Measurements from ENCODE around the gene PGM1. TPM values are rescaled to one million over a fixed set of nuclear protein-coding genes. Genes with fewer than 3 reads are reported as not detected.

PGM1 gene
- total and polyA plus RNA-seq, 10 donors = 4.5 to 37.4 (median 24.1) TPM

GRCh38 chr1:63619558-63619957 lies 26.3 kb downstream of the PGM1 start:
- no peak overlapping the region for H3K4me3 ChIP-seq
- TF ChIP-seq CTCF (IDR thresholded peaks at IDR 0.05 in 8 of 11, conservative IDR thresholded peaks at IDR 0.05 in 3 of 11) (no peak), POLR2AphosphoS5 (IDR thresholded peaks at IDR 0.05) (no peak), POLR2A (IDR thresholded peaks at IDR 0.05) (no peak)
- H3K27me3 ChIP-seq (replicated peaks in 1 of 7) = no peaks in the 10 kb centered on the region
- no peak overlapping the region for H3K27ac ChIP-seq
- 73 to 98% (median 94%) methylated on average over 4 of the region's 4 CpGs for WGBS, 5 donors
- intact Hi-C loops (cut with DNase I; ENCODE audit: low total_unique reads) = loop anchor here (5.0 kb wide), 2 partner anchors 518 to 628 kb away; no protein-coding TSS in a partner anchor
- DNase-seq = no peak
- peaks cover 0 to 5% (median 0%) of the 10 kb centered on the region in 6 donors for H3K36me3 ChIP-seq
- no peaks in the 10 kb centered on the region for H3K9me3 ChIP-seq
- peaks cover 0 to 13% (median 6%) of the 10 kb centered on the region in 6 donors for H3K4me1 ChIP-seq

- TF ChIP-seq POLR2A (IDR thresholded peaks at IDR 0.05) (no peak), POLR2AphosphoS5 (IDR thresholded peaks at IDR 0.05) (no peak), CTCF (IDR thresholded peaks at IDR 0.05 in 8 of 11, conservative IDR thresholded peaks at IDR 0.05 in 3 of 11) (no peak)
- no peaks in the 10 kb centered on the region for H3K9me3 ChIP-seq
- no peaks in the 10 kb centered on the region for H3K27me3 ChIP-seq (replicated peaks in 1 of 7)
- 86 to 95% (median 92%) methylated on average over 5 of the region's 5 CpGs for WGBS, 5 donors
- intact Hi-C loops (cut with DNase I; ENCODE audit: low total_unique reads) = no loop called here
- no peak for DNase-seq
- H3K4me1 ChIP-seq = peaks cover 0 to 19% (median 7%) of the 10 kb centered on the region in 6 donors
- H3K36me3 ChIP-seq = peaks cover 0 to 5% (median 0%) of the 10 kb centered on the region in 6 donors
- H3K27ac ChIP-seq = no peak overlapping the region
- no peak overlapping the region for H3K4me3 ChIP-seq
These were observed 27.5 kb downstream of the PGM1 start for GRCh38 chr1:63620671-63621070.

GRCh38 chr1:63621075-63621474 lies 27.9 kb downstream of the PGM1 start:
- TF ChIP-seq CTCF (IDR thresholded peaks at IDR 0.05 in 8 of 11, conservative IDR thresholded peaks at IDR 0.05 in 3 of 11) (no peak), POLR2A (IDR thresholded peaks at IDR 0.05) (no peak), POLR2AphosphoS5 (IDR thresholded peaks at IDR 0.05) (no peak)
- Histone ChIP-seq H3K4me3 (no peak overlapping the region), H3K9me3 (no peaks in the 10 kb centered on the region), H3K27ac (no peak overlapping the region), H3K27me3 (replicated peaks in 1 of 7) (no peaks in the 10 kb centered on the region), H3K4me1 (peaks cover 0 to 19% (median 8%) of the 10 kb centered on the region in 6 donors), H3K36me3 (peaks cover 0 to 5% (median 0%) of the 10 kb centered on the region in 6 donors)
- 70 to 89% (median 87%) methylated on average over 3 of the region's 3 CpGs for WGBS, 5 donors
- DNase-seq = no peak
- intact Hi-C loops (cut with DNase I; ENCODE audit: low total_unique reads) = no loop called here

- Histone ChIP-seq H3K4me3 (no peak overlapping the region), H3K9me3 (no peaks in the 10 kb centered on the region), H3K4me1 (peaks cover 0 to 20% (median 8%) of the 10 kb centered on the region in 6 donors), H3K27me3 (replicated peaks in 1 of 7) (no peaks in the 10 kb centered on the region), H3K36me3 (peaks cover 0 to 5% (median 0%) of the 10 kb centered on the region in 6 donors), H3K27ac (no peak overlapping the region)
- no peak for DNase-seq
- intact Hi-C loops (cut with DNase I; ENCODE audit: low total_unique reads) = no loop called here
- 73 to 94% (median 84%) methylated on average over 6 of the region's 6 CpGs for WGBS, 5 donors
- TF ChIP-seq POLR2A (IDR thresholded peaks at IDR 0.05) (no peak), CTCF (IDR thresholded peaks at IDR 0.05 in 8 of 11, conservative IDR thresholded peaks at IDR 0.05 in 3 of 11) (no peak), POLR2AphosphoS5 (IDR thresholded peaks at IDR 0.05) (no peak)
These were observed 28.5 kb downstream of the PGM1 start for GRCh38 chr1:63621698-63622097.

All from spleen (tissue), 11 donors.